Occipital lobe (tissue), 2 donors: Measurements from ENCODE around the gene PRRT1. TPM values are rescaled to one million over a fixed set of nuclear protein-coding genes. Genes with fewer than 3 reads are reported as not detected.

Experiments
- DNase-seq: peaks from one replicate; lab custom pipeline; 2025; lab: John Stamatoyannopoulos, UW
- total RNA-seq: library from RNA; depleted of rRNA; stranded (reverse); fragments of >200 nt; gene quantifications from one replicate; pipeline ENCODE4 v1.2.3, GENCODE V29; 2014

PRRT1 gene
- total RNA-seq, 1 donor from 2014 or later = 0.78 TPM

- DNase-seq = peak; percentile 97
Observed at GRCh38 chr6:32175711-32176475, 24.2 kb upstream of the PRRT1 start, which contains the start of gene AGPAT1. Gene AGPAT1, minus strand, starts transcription at chr6:32176084. Its CDS starts 4,588 bp downstream, at chr6:32171496.

GRCh38 chr6:32175322-32175710 is 23.6 kb upstream of the PRRT1 start:
- DNase-seq = no peak

GRCh38 chr6:32174416-32174815 is 22.7 kb upstream of the PRRT1 start:
- no peak for DNase-seq

GRCh38 chr6:32173051-32173727 is 21.4 kb upstream of the PRRT1 start:
- DNase-seq = no peak

GRCh38 chr6:32171234-32171633 is 19.5 kb upstream of the PRRT1 start:
- DNase-seq = no peak

- DNase-seq = no peak
Observed at GRCh38 chr6:32170294-32170693, 18.6 kb upstream of the PRRT1 start.

- DNase-seq = no peak
Observed at GRCh38 chr6:32168807-32169591, 17.3 kb upstream of the PRRT1 start.

GRCh38 chr6:32168350-32168749 is 16.6 kb upstream of the PRRT1 start:
- DNase-seq = no peak

- DNase-seq = no peak
Observed at GRCh38 chr6:32167761-32168262, 16.1 kb upstream of the PRRT1 start.

GRCh38 chr6:32167154-32167760 is 15.5 kb upstream of the PRRT1 start:
- DNase-seq = no peak

GRCh38 chr6:32166411-32167061 is 14.8 kb upstream of the PRRT1 start:
- DNase-seq = no peak

GRCh38 chr6:32164295-32164694 is 12.6 kb upstream of the PRRT1 start, which contains the start of gene EGFL8:
Gene EGFL8, plus strand, starts transcription at chr6:32164595. Its CDS starts 1,571 bp downstream, at chr6:32166166.
- DNase-seq = no peak

- DNase-seq = no peak
Observed at GRCh38 chr6:32163559-32164258, 12.0 kb upstream of the PRRT1 start.

GRCh38 chr6:32158052-32158451 is 6.3 kb upstream of the PRRT1 start:
- DNase-seq = no peak

GRCh38 chr6:32156891-32157290 is 5.2 kb upstream of the PRRT1 start:
- DNase-seq = no peak

- no peak for DNase-seq
Observed at GRCh38 chr6:32154514-32155161, 2.9 kb upstream of the PRRT1 start.

GRCh38 chr6:32153564-32154513 is 2.1 kb upstream of the PRRT1 start, which contains the start of gene PPT2:
Gene PPT2, plus strand, starts transcription at chr6:32154141. Its CDS starts 454 bp downstream, at chr6:32154595.
- DNase-seq = peak; percentile 85
